WTC11 (cell line): ENCODE results near the gene PINK1. TPM values are rescaled to one million over a fixed set of nuclear protein-coding genes. Genes with fewer than 3 reads are reported as not detected.

Experiments
- ATAC-seq: fragments of 200-7000 bp; cut with Tn5 transposase; 2 replicates; pipeline ENCODE4 v1.10.0; 2021; ENCODE audit warnings: mild to moderate bottlenecking, moderate library complexity
- CTCF ChIA-PET: fragments of 300-600 bp; sonication (Branson Sonifier 250); formaldehyde crosslinking; loops from one replicate; lab custom pipeline; 2021; ENCODE audit warnings: antibody characterized with exemption; lab: Charles Lee
- POLR2A ChIA-PET: fragments of 350-600 bp; sonication (Branson Sonifier 250); formaldehyde crosslinking; loops from one replicate; lab custom pipeline; 2021; ENCODE audit warnings: antibody characterized with exemption; lab: Charles Lee
- DNase-seq: peaks from one replicate; pipeline ENCODE4 v3.0.0; 2021; ENCODE audit warnings: low spot score
- H3K27ac Mint-ChIP-seq: 2 replicates; pipeline ENCODE4 v1.8.0; 2021; ENCODE audit warnings: mixed read lengths
- H3K27me3 Mint-ChIP-seq: 2 replicates; pipeline ENCODE4 v1.8.0; 2021; ENCODE audit warnings: low read depth, mild to moderate bottlenecking, moderate library complexity, mixed read lengths
- H3K36me3 Mint-ChIP-seq: 2 replicates; pipeline ENCODE4 v1.8.0; 2021; ENCODE audit warnings: mixed read lengths
- H3K4me1 Mint-ChIP-seq: 2 replicates; pipeline ENCODE4 v1.8.0; 2022; ENCODE audit warnings: mixed read lengths
- H3K4me3 Mint-ChIP-seq: 2 replicates; pipeline ENCODE4 v1.8.0; 2021; ENCODE audit warnings: mild to moderate bottlenecking, moderate library complexity, mixed read lengths
- H3K9me3 Mint-ChIP-seq: 2 replicates; pipeline ENCODE4 v1.8.0; 2021; ENCODE audit warnings: mixed read lengths
- FOXJ3 ChIP-seq: sonication (generic); formaldehyde crosslinking; IDR thresholded peaks from 2 replicates; pipeline ENCODE4 v1.9.0; 2021; ENCODE audit warnings: missing genetic modification reagents, mild to moderate bottlenecking, borderline replicate concordance
- HMGA2 ChIP-seq: fragments of 250-450 bp; sonication (Bioruptor Pico); IDR thresholded peaks from 2 replicates; pipeline ENCODE4 v1.4.0; 2021; ENCODE audit warnings: mild to moderate bottlenecking, moderate library complexity
- JUN ChIP-seq: sonication (generic); formaldehyde crosslinking; IDR thresholded peaks from 2 replicates; pipeline ENCODE4 v1.8.0; 2023; ENCODE audit warnings: mild to moderate bottlenecking, missing genetic modification reagents
- NR1H2 ChIP-seq: sonication (generic); formaldehyde crosslinking; IDR thresholded peaks from 2 replicates; pipeline ENCODE4 v1.9.0; 2021; ENCODE audit warnings: mild to moderate bottlenecking, moderate library complexity, missing genetic modification reagents
- ZNF121 ChIP-seq: sonication (generic); formaldehyde crosslinking; IDR thresholded peaks from 2 replicates; pipeline ENCODE4 v1.8.0; 2023; ENCODE audit warnings: missing genetic modification reagents
- ZNF396 ChIP-seq: fragments of 250-450 bp; sonication (Bioruptor Pico); IDR thresholded peaks from 2 replicates; pipeline ENCODE4 v1.8.0; 2021; ENCODE audit warnings: mild to moderate bottlenecking, moderate library complexity, borderline replicate concordance
- total RNA-seq: library from RNA; stranded (reverse); gene quantifications from 3 replicates; pipeline ENCODE4 v1.2.3, GENCODE V29; 2021
- TF ChIP-seq, protein P1 (sequence below): sonication (generic); formaldehyde crosslinking; conservative IDR thresholded peaks from 2 replicates; pipeline ENCODE4 v1.8.1; 2022; ENCODE audit warnings: mild to moderate bottlenecking, missing genetic modification reagents
- TF ChIP-seq, protein P2 (sequence below): sonication (generic); formaldehyde crosslinking; IDR thresholded peaks from 2 replicates; pipeline ENCODE4 v1.8.1; 2022; ENCODE audit warnings: missing genetic modification reagents, borderline replicate concordance
- TF ChIP-seq, protein P3 (sequence below): sonication (generic); formaldehyde crosslinking; IDR thresholded peaks from 2 replicates; pipeline ENCODE4 v1.8.1; 2022; ENCODE audit warnings: mild to moderate bottlenecking, missing genetic modification reagents, moderate library complexity, borderline replicate concordance
- TF ChIP-seq, protein P4 (sequence below): fragments of 200-600 bp; IDR thresholded peaks from 2 replicates; pipeline ENCODE4 v1.8.0; 2022; ENCODE audit warnings: antibody characterized with exemption

Gene PINK1
- total RNA-seq, 1 experiment from 2014 or later = 47.7 TPM

DNA sequence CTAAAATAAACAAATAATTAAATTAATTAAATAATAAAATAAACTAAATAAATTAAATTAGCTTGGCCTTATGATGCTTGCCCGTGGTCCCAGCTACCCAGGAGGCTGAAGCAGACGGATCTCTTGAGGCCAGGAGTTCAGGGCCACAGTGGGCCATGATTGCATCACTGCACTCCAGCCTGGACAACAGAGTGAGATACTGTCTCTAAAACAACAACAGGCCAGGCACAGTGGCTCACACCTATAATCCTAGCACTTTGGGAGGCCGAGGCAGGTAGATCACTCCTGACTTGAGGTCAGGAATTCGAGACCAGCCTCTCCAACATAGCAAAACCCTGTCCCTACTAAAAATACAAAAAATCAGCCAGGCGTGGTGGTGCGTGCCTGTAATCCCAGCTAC is 12.2 kb upstream of the PINK1 start:
- 0 out of 2 replicates have a peak, but pooled peaks cover 3% of the 10 kb centered on the region for H3K36me3 Mint-ChIP-seq
- CTCF ChIA-PET = interaction anchor here (1.9 to 2.0 kb wide), 2 partner anchors 13 to 46 kb away, joined by 5 to 8 read pairs; partner anchors contain the start of gene PINK1

DNA sequence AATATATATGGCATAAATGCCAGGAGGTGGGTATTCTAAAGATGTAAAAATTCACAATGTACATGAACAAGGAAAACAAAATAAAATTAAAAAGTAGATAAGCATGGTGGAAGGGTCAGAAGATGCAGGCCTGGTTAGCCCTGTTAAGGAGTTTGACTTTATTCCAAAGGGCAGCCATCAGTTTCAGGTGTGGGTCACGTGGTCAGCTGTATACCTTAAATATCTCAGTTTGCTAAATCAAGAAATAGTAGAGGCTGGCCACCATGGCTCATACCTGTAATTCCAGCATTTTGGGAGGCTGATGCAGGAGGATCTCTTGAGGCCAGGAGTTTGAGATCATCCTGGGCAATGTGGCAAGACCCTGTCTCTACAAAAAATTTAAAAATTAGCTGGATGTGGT is 8.5 kb upstream of the PINK1 start:
- CTCF ChIA-PET = interaction anchor here (0.6 to 2.9 kb wide), 6 partner anchors 8 to 1219 kb away, joined by 3 to 14 read pairs (median 4); partner anchors contain the start of genes CDA and DDOST
- peaks cover 32% of the 10 kb centered on the region for H3K36me3 Mint-ChIP-seq
- peaks cover 35% of the 10 kb centered on the region for H3K9me3 Mint-ChIP-seq
- no peak for DNase-seq
- TF ChIP-seq ZNF121 (CRISPR knock-in tag) (peak; percentile 63; the same call in 1 of the 2 replicates), ZNF396 (no peak)
- TF ChIP-seq, all 79 proteins: peak for 1
- POLR2A ChIA-PET = no interaction called here
- Mint-ChIP-seq H3K4me3 (no peak overlapping the region), H3K4me1 (peaks cover 41% of the 10 kb centered on the region), H3K27me3 (peaks cover 6% of the 10 kb centered on the region; the same call in 1 of the 2 replicates), H3K27ac (peak overlapping the region; percentile 99)
- no peak for ATAC-seq

More for the DNA sequence above, 12.2 kb upstream of the PINK1 start:
- H3K27ac Mint-ChIP-seq = no peak overlapping the region
- ATAC-seq = no peak
- H3K4me3 Mint-ChIP-seq = no peak overlapping the region
- peaks cover 30% of the 10 kb centered on the region for H3K4me1 Mint-ChIP-seq
- peaks cover 5% of the 10 kb centered on the region for H3K9me3 Mint-ChIP-seq
- DNase-seq = no peak
- H3K27me3 Mint-ChIP-seq = no peaks in the 10 kb centered on the region
- POLR2A ChIA-PET = no interaction called here
- TF ChIP-seq HMGA2 (CRISPR knock-in tag) (peak; percentile 65; the same call in 1 of the 2 replicates), NR1H2 (CRISPR knock-in tag) (no peak), ZNF121 (CRISPR knock-in tag) (peak; percentile 32; the same call in 1 of the 2 replicates)
- TF ChIP-seq, protein P1, sequence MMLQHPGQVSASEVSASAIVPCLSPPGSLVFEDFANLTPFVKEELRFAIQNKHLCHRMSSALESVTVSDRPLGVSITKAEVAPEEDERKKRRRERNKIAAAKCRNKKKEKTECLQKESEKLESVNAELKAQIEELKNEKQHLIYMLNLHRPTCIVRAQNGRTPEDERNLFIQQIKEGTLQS (CRISPR knock-in tag) = no peak
- TF ChIP-seq, all 79 proteins: peak for 2

DNA sequence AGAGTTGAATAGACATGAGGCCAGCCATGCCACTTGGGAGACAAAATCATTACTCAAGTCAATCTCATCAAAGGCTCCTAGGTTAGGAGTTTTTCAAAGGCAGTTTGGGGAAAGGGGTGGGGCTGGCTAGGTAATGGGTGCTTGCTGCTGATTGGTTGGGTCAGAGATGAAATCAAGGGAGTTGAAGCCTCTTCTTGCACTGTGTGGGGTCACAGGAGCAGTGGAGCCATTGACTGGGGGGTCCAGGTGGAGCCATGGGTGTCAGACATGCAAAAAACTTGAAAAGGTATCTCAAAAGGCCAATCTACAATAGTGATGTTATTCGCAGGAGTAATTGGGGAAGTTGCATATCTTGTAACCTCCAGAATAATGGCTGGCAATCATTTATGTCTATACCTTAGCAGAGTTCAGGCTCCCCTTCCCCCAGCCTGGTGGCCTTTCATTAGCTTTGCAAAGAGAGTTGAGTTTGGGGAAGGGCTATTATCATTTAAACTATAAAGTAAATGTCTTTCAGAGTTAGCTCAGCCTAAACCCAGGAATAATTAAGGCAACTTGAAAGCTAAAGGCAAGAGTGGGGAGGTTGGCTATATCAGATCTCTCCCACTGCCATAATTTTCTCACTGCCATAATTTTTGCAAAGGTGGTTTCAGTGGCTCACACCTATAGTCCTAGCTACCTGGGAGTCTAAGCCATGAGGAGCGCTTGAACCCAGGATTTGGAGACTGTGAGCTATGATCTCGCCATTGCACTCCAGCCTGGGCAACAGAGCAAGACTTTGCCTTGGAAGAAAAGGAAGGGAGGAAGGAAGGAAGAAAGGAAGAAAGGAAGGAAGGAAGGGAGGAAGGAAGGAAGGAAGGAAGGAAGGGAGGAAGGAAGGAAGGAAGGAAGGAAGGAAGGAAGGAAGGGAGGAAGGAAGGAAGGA is 7.8 kb upstream of the PINK1 start:
- ChIA-PET POLR2A (no interaction called here), CTCF (interaction anchor here (0.6 to 2.9 kb wide), 9 partner anchors 8 to 195 kb away, joined by 3 to 14 read pairs (median 3); partner anchors contain the start of genes CDA and DDOST)
- ATAC-seq (peak; percentile 91), DNase-seq (peak; percentile 40)
- Mint-ChIP-seq H3K9me3 (peaks cover 38% of the 10 kb centered on the region), H3K27ac (peak overlapping the region; percentile 99), H3K4me1 (peaks cover 41% of the 10 kb centered on the region), H3K36me3 (peaks cover 35% of the 10 kb centered on the region), H3K4me3 (peak overlapping the region; percentile 59), H3K27me3 (peaks cover 6% of the 10 kb centered on the region; the same call in 1 of the 2 replicates)
- TF ChIP-seq, protein P2, sequence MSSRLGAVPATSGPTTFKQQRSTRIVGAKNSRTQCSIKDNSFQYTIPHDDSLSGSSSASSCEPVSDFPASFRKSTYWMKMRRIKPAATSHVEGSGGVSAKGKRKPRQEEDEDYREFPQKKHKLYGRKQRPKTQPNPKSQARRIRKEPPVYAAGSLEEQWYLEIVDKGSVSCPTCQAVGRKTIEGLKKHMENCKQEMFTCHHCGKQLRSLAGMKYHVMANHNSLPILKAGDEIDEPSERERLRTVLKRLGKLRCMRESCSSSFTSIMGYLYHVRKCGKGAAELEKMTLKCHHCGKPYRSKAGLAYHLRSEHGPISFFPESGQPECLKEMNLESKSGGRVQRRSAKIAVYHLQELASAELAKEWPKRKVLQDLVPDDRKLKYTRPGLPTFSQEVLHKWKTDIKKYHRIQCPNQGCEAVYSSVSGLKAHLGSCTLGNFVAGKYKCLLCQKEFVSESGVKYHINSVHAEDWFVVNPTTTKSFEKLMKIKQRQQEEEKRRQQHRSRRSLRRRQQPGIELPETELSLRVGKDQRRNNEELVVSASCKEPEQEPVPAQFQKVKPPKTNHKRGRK (CRISPR knock-in tag) = 0 out of 2 replicates have a peak, but pooled peaks have one; percentile 78
- TF ChIP-seq, protein P3, sequence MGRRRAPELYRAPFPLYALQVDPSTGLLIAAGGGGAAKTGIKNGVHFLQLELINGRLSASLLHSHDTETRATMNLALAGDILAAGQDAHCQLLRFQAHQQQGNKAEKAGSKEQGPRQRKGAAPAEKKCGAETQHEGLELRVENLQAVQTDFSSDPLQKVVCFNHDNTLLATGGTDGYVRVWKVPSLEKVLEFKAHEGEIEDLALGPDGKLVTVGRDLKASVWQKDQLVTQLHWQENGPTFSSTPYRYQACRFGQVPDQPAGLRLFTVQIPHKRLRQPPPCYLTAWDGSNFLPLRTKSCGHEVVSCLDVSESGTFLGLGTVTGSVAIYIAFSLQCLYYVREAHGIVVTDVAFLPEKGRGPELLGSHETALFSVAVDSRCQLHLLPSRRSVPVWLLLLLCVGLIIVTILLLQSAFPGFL (CRISPR knock-in tag) = no peak
- TF ChIP-seq, protein P4, sequence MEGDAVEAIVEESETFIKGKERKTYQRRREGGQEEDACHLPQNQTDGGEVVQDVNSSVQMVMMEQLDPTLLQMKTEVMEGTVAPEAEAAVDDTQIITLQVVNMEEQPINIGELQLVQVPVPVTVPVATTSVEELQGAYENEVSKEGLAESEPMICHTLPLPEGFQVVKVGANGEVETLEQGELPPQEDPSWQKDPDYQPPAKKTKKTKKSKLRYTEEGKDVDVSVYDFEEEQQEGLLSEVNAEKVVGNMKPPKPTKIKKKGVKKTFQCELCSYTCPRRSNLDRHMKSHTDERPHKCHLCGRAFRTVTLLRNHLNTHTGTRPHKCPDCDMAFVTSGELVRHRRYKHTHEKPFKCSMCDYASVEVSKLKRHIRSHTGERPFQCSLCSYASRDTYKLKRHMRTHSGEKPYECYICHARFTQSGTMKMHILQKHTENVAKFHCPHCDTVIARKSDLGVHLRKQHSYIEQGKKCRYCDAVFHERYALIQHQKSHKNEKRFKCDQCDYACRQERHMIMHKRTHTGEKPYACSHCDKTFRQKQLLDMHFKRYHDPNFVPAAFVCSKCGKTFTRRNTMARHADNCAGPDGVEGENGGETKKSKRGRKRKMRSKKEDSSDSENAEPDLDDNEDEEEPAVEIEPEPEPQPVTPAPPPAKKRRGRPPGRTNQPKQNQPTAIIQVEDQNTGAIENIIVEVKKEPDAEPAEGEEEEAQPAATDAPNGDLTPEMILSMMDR = no peak
- peak; percentile 91 for TF ChIP-seq ZNF121 (CRISPR knock-in tag)
- TF ChIP-seq FOXJ3 (CRISPR knock-in tag) = no peak

DNA sequence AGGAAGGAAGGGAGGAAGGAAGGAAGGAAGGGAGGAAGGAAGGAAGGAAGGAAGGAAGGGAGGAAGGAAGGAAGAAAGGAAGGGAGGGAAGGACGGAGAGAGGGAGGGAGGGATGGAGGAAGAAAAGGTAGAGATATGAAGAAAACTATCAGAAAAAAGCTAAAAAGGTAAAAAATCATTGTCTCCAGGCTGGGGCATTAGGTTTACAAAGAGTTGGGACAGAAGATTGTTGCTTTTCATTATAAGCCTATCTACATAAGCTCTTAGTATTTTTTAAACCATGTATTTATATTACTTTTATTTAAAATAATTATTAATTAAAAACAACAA is 7.2 kb upstream of the PINK1 start:
- peaks cover 41% of the 10 kb centered on the region for H3K4me1 Mint-ChIP-seq
- peaks cover 7% of the 10 kb centered on the region for H3K27me3 Mint-ChIP-seq
- H3K9me3 Mint-ChIP-seq = peaks cover 38% of the 10 kb centered on the region
- no peak for TF ChIP-seq NR1H2 (CRISPR knock-in tag)
- TF ChIP-seq JUN (CRISPR knock-in tag) = no peak
- TF ChIP-seq, protein P2 (CRISPR knock-in tag) = 0 out of 2 replicates have a peak, but pooled peaks have one; percentile 52
- ChIA-PET POLR2A (no interaction called here), CTCF (interaction anchor here (0.6 to 2.9 kb wide), 7 partner anchors 8 to 195 kb away, joined by 3 to 14 read pairs (median 3); partner anchors contain the start of gene CDA)
- ATAC-seq = no peak
- DNase-seq = no peak
- peaks cover 35% of the 10 kb centered on the region for H3K36me3 Mint-ChIP-seq
- no peak overlapping the region for H3K4me3 Mint-ChIP-seq
- H3K27ac Mint-ChIP-seq = no peak overlapping the region; the same call in 1 of the 2 replicates
